MM.1S (cell line): ENCODE measurements around the gene DPP10.

ENCODE experiments used
- DNase-seq: peaks from one replicate; pipeline ENCODE4 v3.0.0-alpha.2; 2015
- H2AFZ ChIP-seq: fragments of 300-600 bp; sonication (generic); 2 replicates; pipeline ENCODE4 v1.6.0; 2016; ENCODE audit warnings: antibody characterized with exemption, low read length
- H3F3A ChIP-seq: fragments of 300-600 bp; sonication (generic); 2 replicates; pipeline ENCODE4 v1.6.1; 2016; ENCODE audit warnings: mild to moderate bottlenecking, antibody characterized with exemption, low read length, moderate library complexity, mixed read lengths; ENCODE audit not compliant: insufficient read depth
- H3K27ac ChIP-seq: fragments of 300-600 bp; sonication (generic); 2 replicates; pipeline ENCODE4 v1.5.1; 2016; ENCODE audit warnings: mild to moderate bottlenecking, low read length
- H3K27me3 ChIP-seq: fragments of 300-600 bp; sonication (generic); replicated peaks from 2 replicates; pipeline ENCODE4 v1.6.0; 2016; ENCODE audit warnings: low read length; ENCODE audit not compliant: insufficient read depth
- H3K36me3 ChIP-seq: fragments of 300-600 bp; sonication (generic); replicated peaks from 2 replicates; pipeline ENCODE4 v1.6.1; 2016; ENCODE audit warnings: mild to moderate bottlenecking, low read length, mixed read lengths; ENCODE audit not compliant: insufficient read depth
- H3K4me1 ChIP-seq: fragments of 300-600 bp; sonication (generic); 2 replicates; pipeline ENCODE4 v1.6.1; 2016; ENCODE audit warnings: low read length, mixed read lengths
- H3K4me2 ChIP-seq: fragments of 300-600 bp; sonication (generic); 2 replicates; pipeline ENCODE4 v1.6.0; 2016; ENCODE audit warnings: low read depth, low read length
- H3K4me3 ChIP-seq: fragments of 300-600 bp; sonication (generic); 2 replicates; pipeline ENCODE4 v1.5.1; 2016; ENCODE audit warnings: low read length, mixed read lengths
- H3K79me2 ChIP-seq: fragments of 300-600 bp; sonication (generic); 2 replicates; pipeline ENCODE4 v1.6.1; 2016; ENCODE audit warnings: mixed run types, low read length, mixed read lengths
- H3K9ac ChIP-seq: fragments of 300-600 bp; sonication (generic); 2 replicates; pipeline ENCODE4 v1.6.1; 2016; ENCODE audit warnings: low read length, mixed read lengths
- H3K9me2 ChIP-seq: fragments of 300-600 bp; sonication (generic); replicated peaks from 2 replicates; pipeline ENCODE4 v1.6.1; 2016; ENCODE audit warnings: mild to moderate bottlenecking, low read length, mixed read lengths; ENCODE audit not compliant: insufficient read depth
- H3K9me3 ChIP-seq: fragments of 300-600 bp; sonication (generic); replicated peaks from 2 replicates; pipeline ENCODE4 v1.6.1; 2016; ENCODE audit warnings: mild to moderate bottlenecking, low read length, mixed read lengths; ENCODE audit not compliant: insufficient read depth
- H4K20me1 ChIP-seq: fragments of 300-600 bp; sonication (generic); 2 replicates; pipeline ENCODE4 v1.6.1; 2016; ENCODE audit warnings: mild to moderate bottlenecking, low read length, moderate library complexity, mixed read lengths; ENCODE audit not compliant: insufficient read depth
- CTCF ChIP-seq: fragments of 300-600 bp; sonication (generic); IDR thresholded peaks from 2 replicates; pipeline ENCODE4 v1.5.1; 2016; ENCODE audit warnings: antibody characterized with exemption, low read length, mixed read lengths
- EZH2 ChIP-seq: fragments of 300-600 bp; sonication (generic); optimal IDR thresholded peaks from 2 replicates; pipeline ENCODE3; 2017; ENCODE audit warnings: low read depth, mild to moderate bottlenecking, antibody characterized with exemption, low read length, mixed read lengths
- EZH2phosphoT487 ChIP-seq: fragments of 300-600 bp; sonication (generic); IDR thresholded peaks from 2 replicates; pipeline ENCODE4 v1.6.1; 2018; ENCODE audit warnings: antibody characterized with exemption, low read length

Gene DPP10

GRCh38 chr2:115208493-115209164 lies 766.2 kb downstream of the DPP10 start:
- H2AFZ ChIP-seq, result no peak overlapping the region
- H3K4me1 ChIP-seq, result no peaks in the 10 kb centered on the region
- no peaks in the 10 kb centered on the region for H3K9me3 ChIP-seq
- H3K9me2 ChIP-seq, result no peaks in the 10 kb centered on the region
- H3K9ac ChIP-seq, result no peak overlapping the region
- H3K79me2 ChIP-seq, result no peaks in the 10 kb centered on the region
- H3K27me3 ChIP-seq, result no peaks in the 10 kb centered on the region
- H3F3A ChIP-seq, result no peaks in the 10 kb centered on the region
- no peak overlapping the region for H3K4me2 ChIP-seq
- H3K36me3 ChIP-seq, result no peaks in the 10 kb centered on the region
- DNase-seq, result no peak
- no peak overlapping the region for H3K4me3 ChIP-seq
- H4K20me1 ChIP-seq, result no peaks in the 10 kb centered on the region
- no peak overlapping the region for H3K27ac ChIP-seq
- TF ChIP-seq EZH2phosphoT487, result no peak
- no peak for TF ChIP-seq CTCF
- no peak for TF ChIP-seq EZH2

GRCh38 chr2:115214050-115214449 lies 771.6 kb downstream of the DPP10 start:
- H3K27ac ChIP-seq, result no peak overlapping the region
- TF ChIP-seq EZH2phosphoT487, result no peak
- TF ChIP-seq CTCF, result no peak
- no peak for TF ChIP-seq EZH2

GRCh38 chr2:115219296-115219695 lies 776.9 kb downstream of the DPP10 start:
- no peaks in the 10 kb centered on the region for H3K9me3 ChIP-seq
- no peak for TF ChIP-seq EZH2phosphoT487
- no peak for TF ChIP-seq EZH2
- no peak for TF ChIP-seq CTCF
- no peaks in the 10 kb centered on the region for H3K9me2 ChIP-seq

More at GRCh38 chr2:115214050-115214449, 771.6 kb downstream of the DPP10 start:
- Histone ChIP-seq H3K9me2 (no peaks in the 10 kb centered on the region), H3K36me3 (no peaks in the 10 kb centered on the region), H4K20me1 (no peaks in the 10 kb centered on the region), H3F3A (no peaks in the 10 kb centered on the region), H3K9me3 (no peaks in the 10 kb centered on the region), H3K27me3 (no peaks in the 10 kb centered on the region), H3K9ac (no peak overlapping the region), H3K4me3 (no peak overlapping the region), H2AFZ (no peak overlapping the region), H3K4me1 (no peaks in the 10 kb centered on the region), H3K79me2 (no peaks in the 10 kb centered on the region), H3K4me2 (no peak overlapping the region)
- DNase-seq, result no peak

More at GRCh38 chr2:115219296-115219695, 776.9 kb downstream of the DPP10 start:
- H2AFZ ChIP-seq, result no peak overlapping the region
- no peak overlapping the region for H3K4me2 ChIP-seq
- H3K4me1 ChIP-seq, result no peaks in the 10 kb centered on the region
- H3F3A ChIP-seq, result no peaks in the 10 kb centered on the region
- no peaks in the 10 kb centered on the region for H3K79me2 ChIP-seq
- no peaks in the 10 kb centered on the region for H3K36me3 ChIP-seq
- H3K4me3 ChIP-seq, result no peak overlapping the region
- DNase-seq, result no peak
- H3K27me3 ChIP-seq, result no peaks in the 10 kb centered on the region
- no peak overlapping the region for H3K9ac ChIP-seq
- no peak overlapping the region for H3K27ac ChIP-seq
- H4K20me1 ChIP-seq, result no peaks in the 10 kb centered on the region
